Liver (tissue), 3 donors: ENCODE measurements around the gene WDFY3.

Experiments used
- GABPA ChIP-seq, 2 donors: IDR thresholded peaks in 1 of 2; conservative IDR thresholded peaks in 1 of 2; 2 replicates each; pipeline ENCODE4 v1.6.1; 2016; ENCODE audit warnings: antibody characterized with exemption in 2 of 2, mild to moderate bottlenecking in 1 of 2, moderate library complexity in 1 of 2
- RAD21 ChIP-seq, 2 donors: IDR thresholded peaks; 2 replicates each; pipeline ENCODE4 v1.6.1; 2016; ENCODE audit warnings: antibody characterized with exemption in 2 of 2, mild to moderate bottlenecking in 2 of 2
- TAF1 ChIP-seq: conservative IDR thresholded peaks from 2 replicates; pipeline ENCODE4 v1.6.1; 2016; ENCODE audit warnings: antibody characterized with exemption, mild to moderate bottlenecking
- TF ChIP-seq, protein P1 (sequence below): fragments of 150-350 bp; IDR thresholded peaks from 2 replicates; pipeline ENCODE4 v1.5.1; 2017; ENCODE audit warnings: improper control_type of control experiment, low read depth, low read length; ENCODE audit not compliant: missing input control
- TF ChIP-seq, protein P2 (sequence below): IDR thresholded peaks from 2 replicates; pipeline ENCODE4 v1.6.1; 2016; ENCODE audit warnings: antibody characterized with exemption, mild to moderate bottlenecking
- TF ChIP-seq, protein P3 (sequence below): IDR thresholded peaks from 2 replicates; pipeline ENCODE4 v1.6.1; 2016; ENCODE audit warnings: antibody characterized with exemption
- TF ChIP-seq, protein P4 (sequence below): IDR thresholded peaks from 2 replicates; pipeline ENCODE4 v1.6.1; 2016; ENCODE audit warnings: antibody characterized with exemption
- donor health status: healthy.
- donor health status: healthy.

DNA sequence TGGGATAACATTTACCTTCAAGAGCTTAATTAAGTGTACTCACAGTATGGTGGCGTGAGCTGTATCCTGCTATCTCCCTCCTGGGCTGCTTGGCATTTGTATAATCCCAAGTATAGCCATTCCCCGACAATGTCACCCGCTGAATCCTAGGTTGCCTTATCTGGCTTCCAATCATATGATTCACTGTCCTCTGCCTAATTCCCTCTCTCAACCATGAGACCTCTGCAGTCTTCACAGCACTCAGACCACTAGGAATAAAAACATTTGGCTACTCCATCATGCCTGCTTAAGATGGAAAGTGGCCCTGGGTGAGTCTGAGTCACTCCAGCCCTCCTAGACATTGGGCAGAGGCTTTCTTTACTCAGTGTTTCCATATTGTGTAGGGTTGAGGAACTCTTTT, 28.9 kb upstream of the WDFY3 start:
- TF ChIP-seq GABPA (IDR thresholded peaks at IDR 0.05 in 1 of 2, conservative IDR thresholded peaks at IDR 0.05 in 1 of 2) (no peak), RAD21 (IDR thresholded peaks at IDR 0.05) (no peak), TAF1 (no peak)
- TF ChIP-seq, protein P1, sequence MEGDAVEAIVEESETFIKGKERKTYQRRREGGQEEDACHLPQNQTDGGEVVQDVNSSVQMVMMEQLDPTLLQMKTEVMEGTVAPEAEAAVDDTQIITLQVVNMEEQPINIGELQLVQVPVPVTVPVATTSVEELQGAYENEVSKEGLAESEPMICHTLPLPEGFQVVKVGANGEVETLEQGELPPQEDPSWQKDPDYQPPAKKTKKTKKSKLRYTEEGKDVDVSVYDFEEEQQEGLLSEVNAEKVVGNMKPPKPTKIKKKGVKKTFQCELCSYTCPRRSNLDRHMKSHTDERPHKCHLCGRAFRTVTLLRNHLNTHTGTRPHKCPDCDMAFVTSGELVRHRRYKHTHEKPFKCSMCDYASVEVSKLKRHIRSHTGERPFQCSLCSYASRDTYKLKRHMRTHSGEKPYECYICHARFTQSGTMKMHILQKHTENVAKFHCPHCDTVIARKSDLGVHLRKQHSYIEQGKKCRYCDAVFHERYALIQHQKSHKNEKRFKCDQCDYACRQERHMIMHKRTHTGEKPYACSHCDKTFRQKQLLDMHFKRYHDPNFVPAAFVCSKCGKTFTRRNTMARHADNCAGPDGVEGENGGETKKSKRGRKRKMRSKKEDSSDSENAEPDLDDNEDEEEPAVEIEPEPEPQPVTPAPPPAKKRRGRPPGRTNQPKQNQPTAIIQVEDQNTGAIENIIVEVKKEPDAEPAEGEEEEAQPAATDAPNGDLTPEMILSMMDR = no peak
- TF ChIP-seq, protein P2, sequence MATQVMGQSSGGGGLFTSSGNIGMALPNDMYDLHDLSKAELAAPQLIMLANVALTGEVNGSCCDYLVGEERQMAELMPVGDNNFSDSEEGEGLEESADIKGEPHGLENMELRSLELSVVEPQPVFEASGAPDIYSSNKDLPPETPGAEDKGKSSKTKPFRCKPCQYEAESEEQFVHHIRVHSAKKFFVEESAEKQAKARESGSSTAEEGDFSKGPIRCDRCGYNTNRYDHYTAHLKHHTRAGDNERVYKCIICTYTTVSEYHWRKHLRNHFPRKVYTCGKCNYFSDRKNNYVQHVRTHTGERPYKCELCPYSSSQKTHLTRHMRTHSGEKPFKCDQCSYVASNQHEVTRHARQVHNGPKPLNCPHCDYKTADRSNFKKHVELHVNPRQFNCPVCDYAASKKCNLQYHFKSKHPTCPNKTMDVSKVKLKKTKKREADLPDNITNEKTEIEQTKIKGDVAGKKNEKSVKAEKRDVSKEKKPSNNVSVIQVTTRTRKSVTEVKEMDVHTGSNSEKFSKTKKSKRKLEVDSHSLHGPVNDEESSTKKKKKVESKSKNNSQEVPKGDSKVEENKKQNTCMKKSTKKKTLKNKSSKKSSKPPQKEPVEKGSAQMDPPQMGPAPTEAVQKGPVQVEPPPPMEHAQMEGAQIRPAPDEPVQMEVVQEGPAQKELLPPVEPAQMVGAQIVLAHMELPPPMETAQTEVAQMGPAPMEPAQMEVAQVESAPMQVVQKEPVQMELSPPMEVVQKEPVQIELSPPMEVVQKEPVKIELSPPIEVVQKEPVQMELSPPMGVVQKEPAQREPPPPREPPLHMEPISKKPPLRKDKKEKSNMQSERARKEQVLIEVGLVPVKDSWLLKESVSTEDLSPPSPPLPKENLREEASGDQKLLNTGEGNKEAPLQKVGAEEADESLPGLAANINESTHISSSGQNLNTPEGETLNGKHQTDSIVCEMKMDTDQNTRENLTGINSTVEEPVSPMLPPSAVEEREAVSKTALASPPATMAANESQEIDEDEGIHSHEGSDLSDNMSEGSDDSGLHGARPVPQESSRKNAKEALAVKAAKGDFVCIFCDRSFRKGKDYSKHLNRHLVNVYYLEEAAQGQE = no peak
- TF ChIP-seq, protein P3, sequence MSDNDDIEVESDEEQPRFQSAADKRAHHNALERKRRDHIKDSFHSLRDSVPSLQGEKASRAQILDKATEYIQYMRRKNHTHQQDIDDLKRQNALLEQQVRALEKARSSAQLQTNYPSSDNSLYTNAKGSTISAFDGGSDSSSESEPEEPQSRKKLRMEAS = no peak
- TF ChIP-seq, protein P4, sequence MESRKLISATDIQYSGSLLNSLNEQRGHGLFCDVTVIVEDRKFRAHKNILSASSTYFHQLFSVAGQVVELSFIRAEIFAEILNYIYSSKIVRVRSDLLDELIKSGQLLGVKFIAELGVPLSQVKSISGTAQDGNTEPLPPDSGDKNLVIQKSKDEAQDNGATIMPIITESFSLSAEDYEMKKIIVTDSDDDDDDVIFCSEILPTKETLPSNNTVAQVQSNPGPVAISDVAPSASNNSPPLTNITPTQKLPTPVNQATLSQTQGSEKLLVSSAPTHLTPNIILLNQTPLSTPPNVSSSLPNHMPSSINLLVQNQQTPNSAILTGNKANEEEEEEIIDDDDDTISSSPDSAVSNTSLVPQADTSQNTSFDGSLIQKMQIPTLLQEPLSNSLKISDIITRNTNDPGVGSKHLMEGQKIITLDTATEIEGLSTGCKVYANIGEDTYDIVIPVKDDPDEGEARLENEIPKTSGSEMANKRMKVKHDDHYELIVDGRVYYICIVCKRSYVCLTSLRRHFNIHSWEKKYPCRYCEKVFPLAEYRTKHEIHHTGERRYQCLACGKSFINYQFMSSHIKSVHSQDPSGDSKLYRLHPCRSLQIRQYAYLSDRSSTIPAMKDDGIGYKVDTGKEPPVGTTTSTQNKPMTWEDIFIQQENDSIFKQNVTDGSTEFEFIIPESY = no peak
